GM19455 (cell line): Measurements from ENCODE around the gene SEC14L6.
"Not testable (repeated sequence)": the region's sequence is repeated elsewhere in the genome, so short reads cannot be mapped to it uniquely, and the experiment has no call there.

Experiments used
- ATAC-seq: cut with Tn5 transposase; IDR thresholded peaks from one replicate; pipeline ENCODE4 v1.9.1; 2021; ENCODE audit not compliant: unreplicated experiment

Gene SEC14L6

GRCh38 chr22:30567277-30567676 is 20.7 kb upstream of the SEC14L6 start:
- ATAC-seq = not testable (repeated sequence)

- ATAC-seq = no peak
Observed at GRCh38 chr22:30566125-30566524, 19.6 kb upstream of the SEC14L6 start.

DNA sequence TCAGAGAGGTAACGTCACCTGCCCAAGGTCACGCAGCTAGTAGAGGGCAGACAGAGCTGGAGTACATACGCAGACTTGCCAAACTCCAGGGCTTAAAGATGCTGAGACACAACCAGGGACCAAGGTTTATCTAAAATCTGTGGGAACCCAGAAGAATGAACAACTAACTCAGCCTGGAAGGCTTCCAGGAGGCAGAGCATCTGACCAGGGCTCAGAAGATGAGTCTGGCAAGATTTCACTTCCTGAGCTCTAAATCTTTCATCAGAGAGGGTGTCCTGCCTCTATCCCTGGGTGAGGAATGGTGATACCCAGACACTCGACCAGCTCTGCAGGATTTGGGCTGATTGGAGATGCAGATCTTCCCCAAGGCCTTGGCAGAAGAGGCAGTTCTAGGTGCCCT is 18.8 kb upstream of the SEC14L6 start:
- ATAC-seq = no peak

- ATAC-seq = no peak
Observed at GRCh38 chr22:30564761-30565119, 18.2 kb upstream of the SEC14L6 start.

DNA sequence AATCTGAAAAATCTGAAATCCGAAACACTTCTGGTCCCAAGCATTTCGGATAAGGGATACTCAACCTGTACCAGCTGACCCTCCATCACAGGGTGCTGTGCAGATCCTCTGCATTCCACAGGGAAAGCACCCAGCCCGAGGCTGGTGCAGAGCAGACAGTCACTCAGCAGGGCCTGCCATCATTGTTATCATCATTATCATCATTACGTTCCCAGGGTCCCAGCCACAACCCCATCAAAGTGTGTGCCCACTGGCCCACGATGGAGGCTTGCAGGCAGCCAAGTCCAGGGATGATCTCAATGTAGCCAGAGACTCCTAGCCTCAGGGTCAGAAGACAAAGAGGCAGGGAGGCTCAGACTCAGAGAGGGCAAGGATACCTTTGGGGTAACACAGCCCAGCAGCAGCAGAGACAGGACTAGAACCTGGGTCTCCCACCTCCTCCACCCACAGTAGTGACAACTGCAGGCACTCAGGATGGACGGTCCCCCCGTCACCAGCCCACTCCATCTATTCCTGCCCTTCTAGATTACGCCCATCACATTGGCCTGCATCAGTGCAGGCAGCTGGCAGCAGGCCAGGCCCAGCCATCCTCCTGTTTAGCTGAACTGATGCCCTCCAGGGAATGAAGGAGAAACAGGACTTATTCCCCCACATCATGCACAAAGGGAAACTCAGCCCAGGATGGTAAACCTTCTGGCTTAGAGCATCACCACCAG is 17.7 kb upstream of the SEC14L6 start:
- ATAC-seq = no peak

GRCh38 chr22:30562366-30562765 is 15.8 kb upstream of the SEC14L6 start:
- no peak for ATAC-seq

- ATAC-seq = no peak
Observed at GRCh38 chr22:30561402-30562189, 15.1 kb upstream of the SEC14L6 start.

DNA sequence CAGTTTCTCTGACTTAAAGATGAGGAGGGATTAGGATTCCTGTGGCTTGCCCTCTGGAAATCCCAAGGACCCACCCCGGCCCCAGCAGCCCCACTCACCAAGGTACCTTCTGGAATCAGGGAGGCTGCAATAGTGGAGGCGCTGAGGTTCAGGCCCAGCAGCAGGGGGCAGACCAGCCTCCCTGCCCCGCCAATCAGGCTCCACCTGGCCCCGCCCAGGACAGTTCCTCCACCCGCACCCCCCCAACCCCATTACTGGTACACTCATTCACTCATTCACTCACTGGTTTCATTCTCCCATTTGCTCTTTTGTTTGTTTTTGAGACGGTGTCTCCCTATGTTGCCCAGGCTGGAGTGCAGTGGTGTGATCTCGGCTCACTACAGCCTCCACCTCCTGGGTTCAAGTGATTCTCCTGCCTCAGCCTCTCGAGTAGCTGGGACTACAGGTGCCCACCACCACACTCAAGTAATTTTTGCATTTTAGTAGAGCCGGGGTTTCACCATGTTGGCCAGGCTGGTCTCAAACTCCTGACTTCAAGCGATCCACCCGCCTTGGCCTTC is 14.2 kb upstream of the SEC14L6 start:
- ATAC-seq = not testable (repeated sequence)

- ATAC-seq = no peak
Observed at GRCh38 chr22:30559889-30560288, 13.3 kb upstream of the SEC14L6 start.

GRCh38 chr22:30557243-30557642 is 10.7 kb upstream of the SEC14L6 start:
- ATAC-seq = no peak

DNA sequence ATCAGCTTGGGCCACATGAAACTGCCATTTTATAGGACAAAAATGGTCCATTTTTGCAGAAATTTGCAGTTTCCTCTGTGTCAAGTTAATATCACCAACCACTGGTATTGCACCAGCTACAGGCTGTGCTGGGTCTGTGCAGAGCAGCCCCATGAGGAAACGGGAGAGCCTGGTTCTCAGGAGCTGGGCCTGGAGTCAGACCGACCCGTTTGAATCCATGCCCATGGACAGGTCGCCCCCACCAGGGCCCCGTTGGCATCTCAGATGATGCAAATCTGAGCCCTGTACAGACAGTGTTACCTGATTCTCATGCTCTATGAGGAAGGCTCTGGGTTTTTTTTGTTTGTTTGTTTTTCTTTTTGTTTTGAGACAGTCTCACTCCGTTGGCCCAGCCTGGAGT is 9.8 kb upstream of the SEC14L6 start:
- ATAC-seq = no peak

- no peak for ATAC-seq
Observed at GRCh38 chr22:30555282-30556210, 9.0 kb upstream of the SEC14L6 start.

DNA sequence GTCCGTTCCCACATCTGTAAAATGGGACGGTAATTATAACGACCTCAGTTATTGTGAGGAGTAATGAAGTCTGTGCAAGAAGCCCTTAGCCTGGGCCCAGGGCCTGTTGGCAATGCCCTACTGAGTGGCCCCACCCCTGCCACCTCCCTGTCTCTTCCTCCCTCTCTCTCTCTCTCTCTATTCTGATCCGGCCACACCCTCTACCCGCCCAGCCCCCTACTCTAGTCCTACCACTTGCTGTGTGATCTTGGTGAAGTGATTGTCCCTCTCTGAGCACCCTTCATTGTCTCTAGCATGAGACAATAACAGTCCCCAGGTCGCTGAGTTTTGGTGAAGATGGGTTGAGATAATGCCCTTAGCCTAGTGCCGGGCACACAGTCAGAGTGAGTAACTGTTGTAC is 7.4 kb upstream of the SEC14L6 start:
- no peak for ATAC-seq

GRCh38 chr22:30552719-30553118 is 6.2 kb upstream of the SEC14L6 start:
- no peak for ATAC-seq

- ATAC-seq = not testable (repeated sequence)
Observed at GRCh38 chr22:30551813-30552212, 5.3 kb upstream of the SEC14L6 start.

- ATAC-seq = no peak
Observed at GRCh38 chr22:30547188-30547587, 647 bp upstream of the SEC14L6 start.

GRCh38 chr22:30542811-30543188 is 3.7 kb downstream of the SEC14L6 start:
- ATAC-seq = no peak

DNA sequence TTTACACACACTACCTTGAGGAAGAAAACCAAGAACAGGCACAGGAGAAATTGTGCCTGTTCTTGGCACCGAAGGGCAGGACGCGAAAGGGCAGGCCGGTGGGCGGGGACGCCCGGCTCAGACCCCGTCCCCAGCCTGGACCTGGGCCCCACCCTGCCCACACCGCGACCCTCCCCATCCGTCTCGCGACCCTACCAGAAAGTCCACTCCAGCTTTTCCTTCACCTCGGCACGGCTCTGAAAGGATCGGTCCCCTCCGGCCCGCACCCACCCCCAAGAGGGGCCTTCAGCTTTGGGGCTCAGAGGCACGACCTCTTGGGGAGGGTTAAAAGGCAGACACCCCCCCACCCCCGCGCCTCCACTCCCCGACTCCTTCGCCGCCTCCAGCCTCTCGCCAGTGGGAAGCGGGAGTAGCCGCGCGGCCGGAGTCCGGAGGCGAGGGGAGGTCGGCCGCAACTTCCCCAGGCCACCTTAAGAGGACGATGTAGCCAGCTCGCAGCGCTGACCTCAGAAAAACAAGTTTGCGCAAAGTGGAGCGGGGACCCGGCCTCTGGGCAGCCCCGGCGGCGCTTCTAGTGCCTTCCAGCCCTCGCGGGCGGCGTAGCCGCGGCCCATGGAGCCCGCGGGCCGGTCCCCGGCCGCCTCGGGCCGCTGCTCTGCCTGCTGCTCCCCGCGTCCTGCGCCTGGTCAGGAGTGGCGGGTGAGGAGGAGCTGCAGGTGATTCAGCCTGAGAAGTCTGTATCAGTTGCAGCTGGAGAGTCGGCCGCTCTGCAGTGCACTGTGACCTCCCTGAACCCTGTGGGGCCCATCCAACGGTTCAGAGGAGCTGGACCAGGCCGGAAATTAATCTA is 4.4 kb downstream of the SEC14L6 start:
- ATAC-seq = no peak

GRCh38 chr22:30541511-30541910 is 5.0 kb downstream of the SEC14L6 start:
- ATAC-seq = not testable (repeated sequence)

- no peak for ATAC-seq
Observed at GRCh38 chr22:30539368-30539767, 7.2 kb downstream of the SEC14L6 start.
